ENCODE measurements around the gene MMD2. TPM values are rescaled to one million over a fixed set of nuclear protein-coding genes. Genes with fewer than 3 reads are reported as not detected.

MMD2 gene
- total RNA-seq, 1 donor from 2014 or later, result not detected

DNA sequence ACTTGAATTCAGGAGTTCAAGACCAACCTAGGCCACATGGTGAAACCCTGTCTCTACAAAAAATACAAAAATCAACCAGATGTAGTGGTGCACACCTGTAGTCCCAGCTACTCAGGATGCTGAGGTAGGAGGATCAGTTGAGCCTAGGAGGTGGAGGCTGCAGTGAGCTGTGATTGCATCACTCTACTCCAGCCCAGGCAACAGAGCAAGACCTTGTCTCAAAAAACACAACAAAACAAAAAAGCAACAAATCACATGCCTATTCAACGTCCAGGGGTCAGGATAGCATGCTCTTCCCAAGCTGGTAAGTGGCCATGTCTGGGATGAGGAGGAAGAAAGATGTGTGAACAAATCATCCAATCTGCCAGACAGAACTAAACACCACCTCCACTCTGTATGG is 69.3 kb downstream of the MMD2 start:
- no peak overlapping the region for H3K4me3 Mint-ChIP-seq (ENCODE audit: low read depth)
- no peak for TF ChIP-seq CTCF (IDR thresholded peaks at IDR 0.05; ENCODE audit: unreplicated experiment)
- no peaks in the 10 kb centered on the region for H3K4me1 Mint-ChIP-seq (ENCODE audit: low read depth)
- peaks cover 3% of the 10 kb centered on the region for H3K27me3 Mint-ChIP-seq
- H3K9me3 Mint-ChIP-seq (ENCODE audit: low read depth), result peaks cover 6% of the 10 kb centered on the region
- H3K36me3 Mint-ChIP-seq (ENCODE audit: insufficient read depth), result no peaks in the 10 kb centered on the region
- H3K27ac Mint-ChIP-seq, result no peak overlapping the region
- DNase-seq (ENCODE audit: low spot score, unreplicated experiment), result no peak

DNA sequence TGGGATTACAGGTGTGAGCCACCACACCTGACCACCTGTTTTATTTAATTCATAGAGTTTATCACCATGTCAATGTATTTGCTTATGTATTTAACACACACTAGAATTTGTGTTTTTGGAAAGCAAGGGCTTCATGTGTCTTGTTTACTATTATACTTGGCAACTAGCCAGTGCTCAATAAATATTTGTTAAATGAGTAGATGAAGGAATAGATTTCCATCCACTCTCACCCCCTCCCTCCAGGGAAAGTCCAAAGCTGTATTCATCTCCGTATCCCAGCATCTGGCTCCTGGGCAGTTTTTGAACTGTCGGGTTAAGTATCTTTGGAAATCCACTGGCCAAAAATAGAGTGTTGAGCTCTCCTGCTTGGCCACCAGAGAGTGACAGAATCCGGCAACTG is 70.8 kb downstream of the MMD2 start:
- TF ChIP-seq CTCF (IDR thresholded peaks at IDR 0.05; ENCODE audit: unreplicated experiment), result no peak
- no peak overlapping the region for H3K4me3 Mint-ChIP-seq (ENCODE audit: low read depth)
- peaks cover 3% of the 10 kb centered on the region for H3K27me3 Mint-ChIP-seq
- H3K36me3 Mint-ChIP-seq (ENCODE audit: insufficient read depth), result no peaks in the 10 kb centered on the region
- H3K9me3 Mint-ChIP-seq (ENCODE audit: low read depth), result no peaks in the 10 kb centered on the region
- no peak for DNase-seq (ENCODE audit: low spot score, unreplicated experiment)
- peaks cover 3% of the 10 kb centered on the region for H3K4me1 Mint-ChIP-seq (ENCODE audit: low read depth)
- H3K27ac Mint-ChIP-seq, result no peak overlapping the region

DNA sequence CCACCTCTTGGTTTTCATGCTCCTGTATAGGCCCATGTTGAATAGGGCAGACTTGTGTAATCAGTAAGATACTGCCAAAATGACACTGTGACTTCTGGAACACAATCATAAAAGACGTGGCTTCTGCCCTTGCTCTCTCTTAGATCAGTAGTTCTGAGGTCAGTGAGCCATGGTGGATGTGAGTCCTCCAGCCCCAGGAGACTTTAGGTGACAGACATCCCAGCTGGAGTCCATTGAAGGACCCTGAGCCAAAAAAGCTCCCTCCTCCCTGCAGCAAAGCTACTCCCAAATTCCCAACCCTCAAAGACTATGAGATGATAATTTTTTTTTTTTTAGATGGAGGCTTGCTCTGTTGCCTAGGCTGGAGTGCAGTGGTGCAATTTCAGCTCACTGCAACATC is 72.3 kb downstream of the MMD2 start:
- H3K27ac Mint-ChIP-seq, result no peak overlapping the region
- peaks cover 13% of the 10 kb centered on the region for H3K4me1 Mint-ChIP-seq (ENCODE audit: low read depth)
- peaks cover 14% of the 10 kb centered on the region for H3K27me3 Mint-ChIP-seq
- no peaks in the 10 kb centered on the region for H3K36me3 Mint-ChIP-seq (ENCODE audit: insufficient read depth)
- DNase-seq (ENCODE audit: low spot score, unreplicated experiment), result no peak
- no peaks in the 10 kb centered on the region for H3K9me3 Mint-ChIP-seq (ENCODE audit: low read depth)
- no peak overlapping the region for H3K4me3 Mint-ChIP-seq (ENCODE audit: low read depth)
- TF ChIP-seq CTCF (IDR thresholded peaks at IDR 0.05; ENCODE audit: unreplicated experiment), result no peak

DNA sequence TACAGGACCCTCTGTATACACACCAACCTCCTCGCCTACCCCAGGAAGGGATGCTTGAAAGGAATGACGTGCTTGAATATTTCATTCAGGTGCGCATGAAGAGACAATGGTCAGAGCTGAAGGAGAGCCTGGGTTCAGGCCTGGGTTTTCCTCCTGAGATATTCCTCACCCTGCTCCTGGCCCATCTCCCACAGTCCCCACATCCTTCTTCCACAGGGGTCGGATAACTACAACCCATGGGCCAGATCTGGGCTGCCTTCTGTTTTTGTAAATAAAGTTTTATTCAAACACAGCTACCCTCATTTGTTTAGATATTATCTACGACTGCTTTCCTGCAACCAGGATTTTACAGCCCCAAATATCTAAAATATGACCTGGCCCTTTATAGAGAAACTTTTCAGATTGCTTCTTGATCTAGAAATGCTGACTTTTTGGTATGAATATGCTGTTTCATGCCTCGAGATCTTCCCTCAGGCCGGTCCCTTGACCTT is 73.6 kb downstream of the MMD2 start:
- Mint-ChIP-seq H3K9me3 (ENCODE audit: low read depth) (no peaks in the 10 kb centered on the region), H3K4me1 (ENCODE audit: low read depth) (peaks cover 13% of the 10 kb centered on the region), H3K27me3 (peaks cover 14% of the 10 kb centered on the region), H3K4me3 (ENCODE audit: low read depth) (no peak overlapping the region), H3K36me3 (ENCODE audit: insufficient read depth) (no peaks in the 10 kb centered on the region), H3K27ac (no peak overlapping the region)
- TF ChIP-seq CTCF (IDR thresholded peaks at IDR 0.05; ENCODE audit: unreplicated experiment), result no peak
- no peak for DNase-seq (ENCODE audit: low spot score, unreplicated experiment)

- Mint-ChIP-seq H3K27ac (peak overlapping the region; percentile 31), H3K27me3 (peaks cover 17% of the 10 kb centered on the region), H3K4me3 (ENCODE audit: low read depth) (peak overlapping the region; percentile 35), H3K4me1 (ENCODE audit: low read depth) (peaks cover 13% of the 10 kb centered on the region), H3K9me3 (ENCODE audit: low read depth) (no peaks in the 10 kb centered on the region), H3K36me3 (ENCODE audit: insufficient read depth) (no peaks in the 10 kb centered on the region)
- no peak for DNase-seq (ENCODE audit: low spot score, unreplicated experiment)
- TF ChIP-seq CTCF (IDR thresholded peaks at IDR 0.05; ENCODE audit: unreplicated experiment), result no peak
Measured at GRCh38 chr7:4884164-4884563, 74.8 kb downstream of the MMD2 start.
